Kidney capillary endothelial cell (primary cell): Measurements from ENCODE around the gene ENO2.
A peak's percentile ranks its signal among the peaks of the same experiment; 100 is the strongest.

Experiments used
- DNase-seq: peaks from one replicate; pipeline ENCODE4 v3.0.0-alpha.2; 2018; ENCODE audit warnings: low spot score

Gene ENO2

DNA sequence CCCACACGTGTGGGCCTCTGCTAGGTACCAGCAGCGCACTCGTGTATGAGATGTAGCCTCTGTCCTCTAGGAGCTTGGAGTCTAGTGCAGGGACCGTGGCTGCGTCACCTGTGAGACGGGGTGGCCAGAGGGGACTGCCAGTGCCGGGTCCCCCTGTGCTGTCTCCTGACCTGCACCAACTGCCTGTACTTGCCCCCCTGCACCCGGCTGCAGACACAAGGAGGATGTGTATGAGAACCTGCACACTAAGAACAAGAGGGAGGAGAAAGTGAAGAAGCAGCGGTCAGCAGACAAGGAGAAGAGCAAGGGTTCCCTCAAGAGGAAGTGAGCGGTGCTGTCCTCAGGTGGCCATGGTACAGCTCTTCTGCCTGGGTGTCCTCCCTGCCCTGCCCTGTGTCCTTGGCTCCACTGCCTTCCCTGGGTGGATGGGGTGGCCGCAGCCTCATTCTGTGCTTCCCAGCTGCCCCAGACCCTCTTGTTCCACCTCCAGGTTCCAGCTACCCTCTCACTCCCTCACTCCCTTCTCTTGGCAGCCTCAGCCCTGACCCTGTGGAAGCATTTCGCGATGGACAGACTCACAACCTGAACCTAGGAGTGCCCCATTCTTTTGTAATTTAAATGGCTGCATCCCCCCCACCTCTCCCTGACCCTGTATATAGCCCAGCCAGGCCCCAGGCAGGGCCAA is 46.4 kb downstream of the ENO2 start:
- DNase-seq: no peak

DNA sequence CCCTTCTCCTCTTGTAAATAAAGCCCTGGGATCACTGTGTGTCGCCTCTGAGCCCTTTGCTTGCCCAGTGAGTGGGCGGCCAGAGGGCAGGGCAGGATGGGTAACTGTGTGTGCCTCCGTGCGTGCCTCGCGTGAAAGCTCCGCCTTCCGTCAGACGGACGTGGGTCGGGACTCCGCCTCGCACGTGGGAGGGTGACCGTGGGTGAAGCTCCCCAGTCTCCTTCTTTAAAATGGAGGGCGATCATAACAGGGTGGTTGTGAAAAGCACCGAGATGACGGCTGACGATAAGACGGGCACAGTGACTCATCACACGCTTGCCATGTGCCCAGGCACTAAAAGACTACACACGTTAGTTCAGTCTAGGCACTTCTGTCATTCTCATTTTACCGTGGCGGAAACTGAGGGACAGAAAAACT is 46.9 kb downstream of the ENO2 start:
- no peak for DNase-seq

DNA sequence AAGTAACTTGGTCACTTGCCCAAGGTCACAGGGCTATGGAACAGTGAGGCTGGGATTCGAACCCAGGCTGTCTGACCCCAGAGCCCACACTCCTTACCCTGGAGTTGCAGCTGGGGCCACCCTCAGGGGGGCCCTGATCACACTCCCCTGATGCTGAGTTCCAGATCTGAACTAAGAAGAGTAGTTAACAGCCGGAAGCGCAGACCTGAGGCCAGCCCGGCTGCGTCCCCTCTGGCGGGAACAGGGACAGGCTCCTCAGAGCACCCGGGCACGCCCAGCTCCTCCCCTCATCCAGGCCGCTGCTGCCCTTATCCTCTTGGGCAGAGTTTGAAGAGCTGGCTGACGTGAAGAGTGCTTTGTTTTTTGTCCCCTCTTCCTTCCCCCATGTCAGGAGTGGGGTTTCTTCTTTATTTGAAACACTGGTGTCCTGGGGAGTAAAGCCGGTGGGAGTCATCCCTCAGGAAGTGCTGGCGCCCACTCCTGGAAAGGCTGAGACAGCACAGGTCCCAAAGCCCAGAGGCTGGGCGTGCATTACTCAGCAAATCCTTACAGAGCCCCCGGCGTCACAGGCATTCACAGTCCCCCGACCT is 47.4 kb downstream of the ENO2 start:
- DNase-seq: peak; percentile 77

- no peak for DNase-seq
Measured at GRCh38 chr12:6962285-6963015, 48.1 kb downstream of the ENO2 start.

DNA sequence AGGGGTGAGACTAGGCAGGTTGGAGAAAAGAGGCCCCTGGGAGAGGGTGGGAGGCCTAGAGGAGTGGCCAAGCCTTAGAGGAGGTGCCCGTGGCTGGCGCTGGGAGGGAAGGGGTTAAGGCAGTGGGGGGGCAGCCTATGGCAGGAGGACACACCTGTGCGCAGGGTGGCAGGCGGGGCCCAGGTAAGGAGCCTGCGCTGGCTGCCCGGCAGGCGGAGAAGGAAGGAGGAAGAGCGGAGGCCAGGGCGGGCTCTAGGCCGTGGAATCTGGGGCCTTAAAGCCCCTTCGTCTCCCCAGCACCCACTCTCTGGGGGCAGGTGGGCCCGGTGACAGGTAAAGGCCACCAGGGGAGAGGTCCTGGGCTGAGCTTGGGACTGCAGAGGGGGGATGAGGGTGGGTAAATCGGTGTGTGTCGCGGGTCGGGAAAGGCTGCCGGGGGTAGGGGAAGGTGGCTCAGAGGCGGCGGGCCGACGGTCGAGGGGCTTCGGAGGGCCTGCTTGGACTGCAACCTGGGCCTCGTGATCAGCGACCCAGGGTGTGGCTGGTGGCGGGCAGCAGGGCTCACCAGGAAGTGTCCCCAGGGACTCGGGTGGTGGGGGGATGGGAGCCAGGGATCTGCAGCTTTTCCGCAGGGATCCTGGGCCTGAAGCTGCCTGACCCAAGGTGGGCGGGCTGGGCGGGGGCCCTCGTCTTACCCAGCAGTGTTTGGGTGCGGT is 48.8 kb downstream of the ENO2 start:
- no peak for DNase-seq

DNA sequence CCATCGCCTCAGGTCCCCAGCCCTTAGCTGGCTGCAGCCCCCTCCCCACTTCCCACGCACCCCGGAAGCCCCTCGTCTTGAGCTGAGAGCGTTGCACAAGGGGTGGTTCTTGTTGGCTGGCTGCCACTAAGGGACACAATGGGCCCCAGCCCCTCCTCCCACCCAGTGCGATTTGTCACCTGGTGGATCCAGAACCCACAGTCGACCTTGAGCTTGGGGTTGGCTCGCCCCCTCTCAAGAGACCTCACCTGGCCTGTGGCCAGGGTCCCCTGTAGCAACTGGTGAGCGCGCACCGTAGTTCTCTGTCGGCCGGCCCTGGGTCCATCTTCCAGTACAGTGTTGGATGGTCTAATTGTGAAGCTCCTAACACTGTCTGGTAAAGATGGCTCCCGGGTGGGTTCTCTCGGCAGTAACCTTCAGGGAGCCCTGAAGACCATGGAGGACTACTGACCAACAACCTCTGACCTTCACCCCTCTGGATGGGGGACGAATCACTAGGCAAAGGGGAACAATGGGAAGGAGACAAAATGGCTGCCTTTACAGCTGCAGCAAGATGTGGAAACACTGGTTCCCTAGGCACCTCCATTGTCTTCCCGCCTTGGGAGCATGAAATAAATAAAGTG is 49.5 kb downstream of the ENO2 start:
- DNase-seq: no peak

DNA sequence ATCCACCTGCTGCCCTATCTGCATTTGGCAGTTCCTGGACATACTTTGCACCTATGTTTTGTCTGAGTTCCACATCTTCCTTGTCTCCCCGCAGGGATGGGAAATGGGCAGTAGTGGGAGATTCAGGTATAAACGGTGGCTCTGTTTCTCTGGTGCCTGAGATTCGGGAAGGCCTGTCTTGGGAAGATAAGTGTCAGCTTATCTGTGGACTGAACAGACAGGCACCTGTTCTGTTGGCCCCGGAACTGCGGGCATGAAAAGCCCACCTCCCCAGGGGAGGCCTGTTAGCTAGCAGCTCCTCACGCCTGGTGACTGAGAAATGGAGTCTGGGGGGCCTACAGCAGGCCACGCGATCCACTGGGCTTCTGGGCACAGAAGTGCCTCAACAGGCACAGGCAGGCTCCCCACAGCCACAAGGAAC is 50.2 kb downstream of the ENO2 start:
- no peak for DNase-seq

DNA sequence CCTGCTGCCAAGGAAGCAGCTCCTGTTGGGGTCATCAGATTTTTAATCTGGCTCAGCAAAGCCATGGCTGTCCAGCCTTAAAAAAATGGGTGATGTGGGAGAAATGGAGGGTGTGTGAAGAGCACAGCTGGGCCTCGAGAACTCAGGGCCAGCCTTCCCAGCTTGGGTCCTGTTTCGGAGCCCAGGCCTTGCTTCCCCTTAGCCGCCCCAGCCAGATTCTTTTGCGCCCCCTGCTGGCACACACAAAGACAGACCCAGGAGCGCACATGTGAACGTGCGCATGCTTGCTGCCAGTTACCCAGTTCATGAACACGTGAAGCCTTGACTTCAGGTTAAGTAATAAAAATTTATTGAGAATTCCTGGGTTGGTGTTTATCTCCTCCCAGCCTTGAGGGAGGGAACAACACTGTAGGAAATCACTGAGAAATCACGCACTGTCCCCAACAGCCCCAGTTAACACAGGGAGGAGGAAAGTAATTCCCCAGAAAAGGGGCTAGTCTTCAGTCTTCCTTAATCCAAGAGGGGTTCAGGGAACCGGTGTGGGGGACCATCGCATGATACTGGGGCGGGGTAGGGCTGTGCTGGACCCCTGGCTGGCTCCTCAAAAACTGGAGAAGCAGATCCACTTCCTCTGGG is 50.8 kb downstream of the ENO2 start:
- peak; percentile 85 for DNase-seq

- DNase-seq: no peak
Measured at GRCh38 chr12:6965714-6966113, 51.3 kb downstream of the ENO2 start.

- DNase-seq: no peak
Measured at GRCh38 chr12:6966351-6966750, 52.0 kb downstream of the ENO2 start.

GRCh38 chr12:6967651-6968100 is 53.3 kb downstream of the ENO2 start:
- DNase-seq: no peak

DNA sequence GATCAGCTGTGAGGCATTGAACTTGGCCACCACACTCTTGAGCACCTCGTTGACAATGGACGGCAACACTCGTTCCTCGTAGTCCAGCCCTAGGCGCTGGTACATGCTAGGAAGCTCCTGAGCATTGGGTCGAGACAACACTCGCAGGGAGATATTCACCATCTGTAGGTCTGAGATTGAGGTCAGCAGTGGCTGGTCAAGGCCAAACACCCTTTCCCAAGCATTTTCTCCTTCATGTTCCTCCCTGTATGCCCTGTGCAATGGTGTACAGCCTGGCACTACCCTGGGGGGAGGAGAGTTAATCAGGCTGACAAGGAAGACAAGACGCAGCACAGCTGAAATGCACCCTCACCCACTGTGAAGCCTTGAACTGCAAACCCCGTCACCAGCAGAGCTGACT is 54.0 kb downstream of the ENO2 start:
- no peak for DNase-seq

DNA sequence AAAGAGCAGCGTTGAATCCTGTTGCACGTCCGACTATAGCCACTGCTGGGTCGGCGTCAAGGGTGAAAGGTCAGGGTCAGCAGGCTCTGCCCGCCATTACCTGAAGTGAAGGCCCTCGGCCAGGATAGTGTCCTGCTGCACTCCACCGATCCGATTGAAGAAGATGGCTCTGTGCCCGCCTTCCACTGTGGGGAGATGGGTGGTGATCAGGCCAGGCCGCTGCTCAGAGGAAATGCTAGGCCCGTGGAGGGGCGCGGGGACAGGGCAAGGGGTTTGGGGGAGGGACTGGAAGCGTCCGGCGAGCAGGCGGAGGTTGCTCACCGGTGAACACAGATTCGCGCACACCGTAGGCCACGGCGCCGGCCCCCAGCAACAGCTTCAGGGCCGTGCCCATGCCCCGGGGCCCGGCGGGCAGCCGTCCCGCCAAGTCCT is 55.7 kb downstream of the ENO2 start:
- no peak for DNase-seq
